Gastrocnemius medialis (tissue), 4 donors: ENCODE data around the gene PATJ. TPM values are rescaled to one million over a fixed set of nuclear protein-coding genes. Genes with fewer than 3 reads are reported as not detected.

Source experiments
- ATAC-seq, 2 donors: fragments of 150-250 bp; one replicate each; pipeline ENCODE4 v1.9.1; 2016
- DNase-seq, 2 donors: peaks; one replicate each; pipeline ENCODE4 v3.0.0-alpha.2; 2019
- H3K27ac ChIP-seq, 4 donors: fragments of 200-600 bp; sonication (generic); 1 replicate in 1 of 4; 2 replicates in 3 of 4; pipeline ENCODE4 v1.5.1; 2016 to 2018; ENCODE audit warnings: mild to moderate bottlenecking in 2 of 4, moderate library complexity in 1 of 4
- H3K27me3 ChIP-seq, 3 donors: fragments of 200-600 bp; sonication (generic) in 2 of 3; 1 replicate in 1 of 3; 2 replicates in 2 of 3; pipeline versions ENCODE4 v1.5.1 to v1.6.0; 2016 to 2019; ENCODE audit warnings: mild to moderate bottlenecking in 1 of 3, moderate library complexity in 1 of 3
- H3K36me3 ChIP-seq, 2 donors: fragments of 200-600 bp; sonication (generic) in 1 of 2; one replicate each; pipeline ENCODE4 v1.5.1; 2017 to 2018
- H3K4me1 ChIP-seq, 2 donors: fragments of 200-600 bp; sonication (generic) in 1 of 2; one replicate each; pipeline ENCODE4 v1.5.1; 2016 to 2017; ENCODE audit warnings: mild to moderate bottlenecking in 2 of 2
- H3K4me3 ChIP-seq, 4 donors: fragments of 200-600 bp; sonication (generic) in 3 of 4; 1 replicate in 1 of 4; 2 replicates in 3 of 4; pipeline ENCODE4 v1.5.1; 2016 to 2019; ENCODE audit warnings: mild to moderate bottlenecking in 2 of 4
- H3K9me3 ChIP-seq, 3 donors: fragments of 200-600 bp; sonication (generic) in 2 of 3; 1 replicate in 1 of 3; 2 replicates in 2 of 3; pipeline ENCODE4 v1.5.1; 2016 to 2019
- CTCF ChIP-seq, 5 experiments: fragments of 450-650 bp in 3 of 5; fragments of 200-600 bp in 2 of 5; sonication (generic) in 2 of 5; IDR thresholded peaks in 4 of 5; conservative IDR thresholded peaks in 1 of 5; 1 replicate in 4 of 5; 2 replicates in 1 of 5; pipeline ENCODE4 v1.5.1; 2016 to 2019; ENCODE audit warnings: antibody characterized with exemption in 5 of 5, mild to moderate bottlenecking in 3 of 5, moderate library complexity in 3 of 5
- POLR2A ChIP-seq, 2 donors: fragments of 450-650 bp; IDR thresholded peaks; one replicate each; pipeline ENCODE4 v1.6.1; 2017; ENCODE audit warnings: antibody characterized with exemption in 2 of 2, mild to moderate bottlenecking in 2 of 2, moderate library complexity in 2 of 2
- in situ Hi-C, 4 donors: fragments of 200-750 bp; cut with MboI; loops; one replicate each; pipeline versions ENCODE4 v1.15.0 to v1.8.0; 2017; ENCODE audit warnings: low sequenced_read_pairs in 4 of 4
- intact Hi-C: fragments of 100-400 bp; cut with DNase I; formaldehyde crosslinking; loops from one replicate; pipeline ENCODE4 v1.15.1; 2023; ENCODE audit warnings: low total_unique reads
- total RNA-seq, 4 donors: library from RNA; depleted of rRNA; stranded (reverse); fragments of >200 nt; gene quantifications; one replicate each; pipeline versions ENCODE4 v1.1.0 to v1.2.3, GENCODE V29; 2016

Gene PATJ
- total RNA-seq, 4 donors from 2014 or later, result 19.3 to 44.8 (median 26.0) TPM

GRCh38 chr1:61925591-61926298 is 183.5 kb downstream of the PATJ start:
- Histone ChIP-seq H3K36me3 (peaks cover 0 to 6% of the 10 kb centered on the region in 2 donors), H3K4me3 (no peak overlapping the region), H3K27ac (no peak overlapping the region), H3K27me3 (no peaks in the 10 kb centered on the region), H3K9me3 (no peaks in the 10 kb centered on the region), H3K4me1 (no peaks in the 10 kb centered on the region)
- no peak for ATAC-seq
- intact Hi-C loops (no loop called here), in situ Hi-C loops (no loop called here)
- DNase-seq, result no peak
- TF ChIP-seq POLR2A (IDR thresholded peaks at IDR 0.05), result no peak
- TF ChIP-seq CTCF (IDR thresholded peaks at IDR 0.05 in 4 of 5, conservative IDR thresholded peaks at IDR 0.05 in 1 of 5), result no peak

- Histone ChIP-seq H3K9me3 (no peaks in the 10 kb centered on the region), H3K27ac (no peak overlapping the region), H3K36me3 (peaks cover 0 to 6% of the 10 kb centered on the region in 2 donors), H3K27me3 (no peaks in the 10 kb centered on the region), H3K4me3 (no peak overlapping the region), H3K4me1 (no peaks in the 10 kb centered on the region)
- no peak for TF ChIP-seq CTCF (IDR thresholded peaks at IDR 0.05 in 4 of 5, conservative IDR thresholded peaks at IDR 0.05 in 1 of 5)
- TF ChIP-seq POLR2A (IDR thresholded peaks at IDR 0.05), result no peak
- DNase-seq (no peak), ATAC-seq (no peak)
- in situ Hi-C loops (no loop called here), intact Hi-C loops (no loop called here)
Observed at GRCh38 chr1:61926597-61926996, 184.3 kb downstream of the PATJ start.

- in situ Hi-C loops, result no loop called here
- Histone ChIP-seq H3K27me3 (no peaks in the 10 kb centered on the region), H3K4me1 (no peaks in the 10 kb centered on the region), H3K27ac (no peak overlapping the region), H3K36me3 (peaks cover 0 to 6% of the 10 kb centered on the region in 2 donors), H3K4me3 (no peak overlapping the region), H3K9me3 (no peaks in the 10 kb centered on the region)
- no peak for DNase-seq
- intact Hi-C loops, result no loop called here
- TF ChIP-seq CTCF (IDR thresholded peaks at IDR 0.05 in 4 of 5, conservative IDR thresholded peaks at IDR 0.05 in 1 of 5), result no peak
- no peak for ATAC-seq
Observed at GRCh38 chr1:61930116-61930645, 187.9 kb downstream of the PATJ start.

GRCh38 chr1:61931587-61932279 is 189.5 kb downstream of the PATJ start:
- Histone ChIP-seq H3K27ac (no peak overlapping the region), H3K36me3 (peaks cover 0 to 6% of the 10 kb centered on the region in 2 donors), H3K4me3 (no peak overlapping the region), H3K4me1 (no peaks in the 10 kb centered on the region), H3K27me3 (no peaks in the 10 kb centered on the region), H3K9me3 (no peaks in the 10 kb centered on the region)
- intact Hi-C loops (no loop called here), in situ Hi-C loops (no loop called here)
- ATAC-seq (no peak), DNase-seq (no peak)
- TF ChIP-seq POLR2A (IDR thresholded peaks at IDR 0.05) (no peak), CTCF (IDR thresholded peaks at IDR 0.05 in 4 of 5, conservative IDR thresholded peaks at IDR 0.05 in 1 of 5) (no peak)
